ENCODE results near the gene FAM110D.

FAM110D gene

GRCh38 chr1:26153966-26154532 is 4.8 kb upstream of the FAM110D start:
- TF ChIP-seq CTCF (IDR thresholded peaks at IDR 0.05; ENCODE audit: insufficient read depth, low read length, missing control alignments), result no peak
- no peak overlapping the region for H3K4me3 ChIP-seq (ENCODE audit: low read depth, low read length)
- DNase-seq (ENCODE audit: low read depth, low spot score), result no peak
- CTCF ChIA-PET, result interaction anchor here (1.3 to 6.6 kb wide), 6 partner anchors 10 to 263 kb away, joined by 3 to 70 read pairs (median 16); partner anchors contain the start of gene ZNF593
- POLR2A ChIA-PET, result no interaction called here

- H3K4me3 ChIP-seq (ENCODE audit: low read depth, low read length), result no peak overlapping the region
- CTCF ChIA-PET, result interaction anchor here (1.3 to 6.6 kb wide), 7 partner anchors 9 to 262 kb away, joined by 3 to 70 read pairs (median 10); partner anchors contain the start of genes CEP85 and ZNF593
- POLR2A ChIA-PET, result no interaction called here
- DNase-seq (ENCODE audit: low read depth, low spot score), result no peak
- TF ChIP-seq CTCF (IDR thresholded peaks at IDR 0.05; ENCODE audit: insufficient read depth, low read length, missing control alignments), result no peak
These were observed 4.1 kb upstream of the FAM110D start for GRCh38 chr1:26154750-26155149.

- CTCF ChIA-PET, result interaction anchor here (0.7 to 6.6 kb wide), 12 partner anchors 8 to 262 kb away, joined by 3 to 70 read pairs (median 7); partner anchors contain the start of genes CEP85 and ZNF593
- DNase-seq (ENCODE audit: low read depth, low spot score), result no peak
- no peak overlapping the region for H3K4me3 ChIP-seq (ENCODE audit: low read depth, low read length)
- POLR2A ChIA-PET, result no interaction called here
- TF ChIP-seq CTCF (IDR thresholded peaks at IDR 0.05; ENCODE audit: insufficient read depth, low read length, missing control alignments), result no peak
These were observed 3.3 kb upstream of the FAM110D start for GRCh38 chr1:26155370-26156284.

GRCh38 chr1:26156285-26157038 is 2.4 kb upstream of the FAM110D start:
- POLR2A ChIA-PET, result no interaction called here
- no peak for TF ChIP-seq CTCF (IDR thresholded peaks at IDR 0.05; ENCODE audit: insufficient read depth, low read length, missing control alignments)
- no peak for DNase-seq (ENCODE audit: low read depth, low spot score)
- H3K4me3 ChIP-seq (ENCODE audit: low read depth, low read length), result no peak overlapping the region
- CTCF ChIA-PET, result interaction anchor here (0.7 to 6.6 kb wide), 12 partner anchors 8 to 166 kb away, joined by 3 to 70 read pairs (median 6); partner anchors contain the start of genes C1orf232 and ZNF593

GRCh38 chr1:26158271-26158907 is 490 bp upstream of the FAM110D start:
- no peak for TF ChIP-seq CTCF (IDR thresholded peaks at IDR 0.05; ENCODE audit: insufficient read depth, low read length, missing control alignments)
- DNase-seq (ENCODE audit: low read depth, low spot score), result no peak
- H3K4me3 ChIP-seq (ENCODE audit: low read depth, low read length), result no peak overlapping the region
- ChIA-PET CTCF (interaction anchor here (1.3 to 6.6 kb wide), 5 partner anchors 15 to 164 kb away, joined by 3 to 70 read pairs (median 21); partner anchors contain the start of gene CEP85), POLR2A (no interaction called here)
